ENCODE results near the gene IKZF3.
"Not testable (repeated sequence)": the region's sequence is repeated elsewhere in the genome, so short reads cannot be mapped to it uniquely, and the experiment has no call there.

IKZF3 gene

DNA sequence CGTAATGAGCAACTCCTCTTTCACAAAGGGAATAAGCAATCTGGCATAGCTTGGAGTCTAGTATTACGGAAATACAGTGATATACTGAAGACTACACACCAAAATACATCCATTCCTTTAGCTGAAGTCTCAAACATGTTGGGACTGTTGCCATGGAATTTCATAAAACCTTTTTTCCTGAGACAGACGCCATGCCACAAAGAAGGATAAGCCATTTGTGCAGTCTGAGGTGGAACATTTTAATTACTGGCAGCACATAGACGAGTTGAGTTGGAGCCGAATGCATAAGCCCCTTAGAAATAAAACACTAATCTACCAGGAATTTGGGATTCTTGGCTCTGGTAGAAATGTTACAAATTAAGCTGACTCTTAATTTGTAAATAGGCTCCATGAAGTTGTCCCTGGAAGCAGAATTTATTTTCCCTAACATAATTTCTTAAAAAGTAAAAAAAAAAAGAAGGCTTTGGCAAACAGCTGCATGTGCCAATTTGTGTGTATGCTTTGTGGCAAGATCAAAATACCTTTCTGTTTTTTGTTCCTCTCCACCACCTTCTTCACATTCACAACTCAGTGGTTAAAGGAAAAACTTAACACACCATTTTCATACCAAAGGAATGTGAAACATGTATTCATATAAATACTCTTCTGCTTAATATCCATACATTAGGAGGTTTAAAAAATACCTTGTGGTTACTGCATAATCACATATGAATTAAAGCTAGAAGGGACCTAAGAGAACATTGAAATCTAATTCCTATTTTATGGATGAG lies 100.9 kb downstream of the IKZF3 start:
- no peak for DNase-seq
- in situ Hi-C loops (cut with MboI; ENCODE audit: low pct_unique_long_range_greater_than_20kb, low sequenced_read_pairs), result no loop called here

DNA sequence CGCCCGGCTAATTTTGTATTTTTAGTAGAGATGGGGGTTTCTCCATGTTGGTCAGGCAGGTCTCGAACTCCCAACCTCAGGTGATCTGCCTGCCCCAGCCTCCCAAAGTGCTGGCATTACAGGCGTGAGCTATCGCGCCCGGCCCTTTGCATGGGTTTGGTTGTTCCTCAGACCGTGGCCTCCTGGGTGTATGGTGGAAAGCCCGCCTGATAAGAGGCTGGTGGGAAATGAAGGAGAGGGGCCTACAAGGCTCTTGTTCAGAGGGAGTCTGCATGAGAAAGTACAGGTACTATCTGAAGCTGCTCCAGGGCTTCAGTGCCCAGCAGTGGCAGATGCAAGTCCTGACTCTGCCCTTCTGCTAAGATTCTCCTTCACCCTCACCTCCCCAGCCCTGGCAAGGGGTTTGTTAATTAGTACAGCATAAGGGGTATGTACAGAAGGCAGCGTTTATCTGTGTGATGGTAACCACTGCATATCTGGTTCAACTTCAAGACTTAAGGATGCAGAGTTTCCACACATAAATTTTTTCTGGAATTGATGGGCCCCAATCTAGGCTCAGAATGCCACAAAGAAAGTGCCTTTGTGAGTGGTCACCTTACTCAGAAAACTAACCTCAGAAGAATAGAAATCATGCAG lies 102.1 kb downstream of the IKZF3 start:
- DNase-seq, result no peak
- in situ Hi-C loops (cut with MboI; ENCODE audit: low pct_unique_long_range_greater_than_20kb, low sequenced_read_pairs), result no loop called here

DNA sequence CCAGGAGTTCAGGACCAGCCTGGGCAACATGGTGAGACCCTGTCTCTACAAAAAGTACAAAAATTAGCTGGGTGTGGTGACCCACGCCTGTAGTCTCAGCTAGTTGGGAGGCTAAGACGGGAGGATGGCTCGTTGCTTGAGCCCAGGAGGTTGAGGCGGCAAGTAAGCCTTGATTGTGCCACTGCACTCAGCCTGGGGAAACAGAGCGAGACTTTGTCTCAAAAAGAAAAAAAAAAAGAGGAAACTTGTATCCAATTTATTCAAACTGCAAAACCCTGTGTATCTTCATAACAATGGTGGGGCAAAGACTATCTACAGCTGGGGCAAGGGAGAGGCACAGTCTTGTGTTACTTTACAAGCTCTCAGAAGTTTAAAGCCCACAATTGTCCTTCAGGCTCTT lies 104.9 kb downstream of the IKZF3 start:
- in situ Hi-C loops (cut with MboI; ENCODE audit: low pct_unique_long_range_greater_than_20kb, low sequenced_read_pairs), result no loop called here
- DNase-seq, result no peak

DNA sequence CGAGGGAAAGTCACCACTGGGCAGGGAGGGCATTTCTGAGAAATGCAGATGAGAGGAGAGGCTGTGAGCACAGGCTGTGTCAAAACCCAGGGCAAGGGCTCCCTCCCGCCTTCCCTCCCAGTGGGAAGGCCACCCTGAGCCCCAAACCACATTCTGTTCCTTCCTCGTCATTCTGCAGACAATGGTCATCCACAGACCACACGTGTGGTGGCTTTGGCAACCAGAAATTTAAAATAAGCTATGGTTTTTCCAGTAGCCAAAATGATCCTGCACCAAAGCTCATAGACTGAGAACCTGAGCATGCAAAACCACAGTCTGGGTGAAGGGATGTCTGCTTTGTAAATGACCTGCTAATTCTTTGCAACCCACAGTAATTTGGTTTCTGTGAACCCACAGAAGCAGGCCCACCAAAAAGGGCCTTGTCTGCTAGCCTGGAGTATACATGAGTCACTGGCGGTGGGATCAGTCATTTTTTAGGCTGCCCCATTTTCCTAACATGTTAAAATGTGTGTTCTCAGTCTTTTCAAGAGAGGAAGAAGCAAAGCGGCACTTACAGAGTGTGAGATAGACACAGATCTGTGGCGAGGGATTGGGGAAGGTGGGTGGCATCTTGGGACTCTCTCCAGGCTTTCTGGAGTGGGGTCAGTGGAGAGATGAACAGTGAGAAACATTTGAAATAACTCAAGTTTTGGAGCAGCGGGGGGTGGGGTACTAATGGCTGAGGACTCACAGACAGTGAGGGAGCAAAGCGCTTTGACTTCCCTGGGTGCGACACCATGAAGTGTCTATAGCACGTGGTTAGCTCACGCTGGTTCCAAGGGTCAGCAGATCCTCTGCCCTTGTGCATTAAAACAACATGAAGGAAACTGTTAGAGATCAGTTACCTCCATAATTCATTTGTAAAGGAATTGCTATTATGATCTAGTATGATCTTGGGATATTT lies 105.9 kb downstream of the IKZF3 start:
- peak; percentile 24 for DNase-seq
- in situ Hi-C loops (cut with MboI; ENCODE audit: low pct_unique_long_range_greater_than_20kb, low sequenced_read_pairs), result no loop called here

DNA sequence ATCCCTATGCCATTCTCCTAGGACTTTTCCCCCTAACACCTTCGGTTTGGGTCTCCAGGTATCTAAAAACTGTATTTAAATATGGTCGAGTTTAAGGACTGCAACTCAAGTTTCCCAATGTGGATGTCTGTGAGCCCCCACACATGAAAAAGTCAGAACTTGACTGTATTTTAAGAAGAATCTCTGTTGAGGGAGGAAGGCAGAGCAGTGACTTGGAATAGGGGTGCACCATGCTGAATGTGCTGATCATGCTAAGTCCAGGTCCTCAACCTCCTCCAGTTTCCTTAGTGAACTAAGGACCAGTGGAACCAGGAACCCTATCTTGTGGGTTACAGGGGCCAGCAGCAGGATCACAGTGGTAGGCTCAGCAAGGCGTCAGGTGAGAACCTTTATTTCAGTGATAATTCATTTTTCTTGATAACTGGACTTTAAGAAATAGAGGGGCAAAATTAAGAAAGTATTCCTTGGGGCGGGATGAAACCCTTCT lies 106.9 kb downstream of the IKZF3 start:
- no peak for DNase-seq
- in situ Hi-C loops (cut with MboI; ENCODE audit: low pct_unique_long_range_greater_than_20kb, low sequenced_read_pairs), result no loop called here

DNA sequence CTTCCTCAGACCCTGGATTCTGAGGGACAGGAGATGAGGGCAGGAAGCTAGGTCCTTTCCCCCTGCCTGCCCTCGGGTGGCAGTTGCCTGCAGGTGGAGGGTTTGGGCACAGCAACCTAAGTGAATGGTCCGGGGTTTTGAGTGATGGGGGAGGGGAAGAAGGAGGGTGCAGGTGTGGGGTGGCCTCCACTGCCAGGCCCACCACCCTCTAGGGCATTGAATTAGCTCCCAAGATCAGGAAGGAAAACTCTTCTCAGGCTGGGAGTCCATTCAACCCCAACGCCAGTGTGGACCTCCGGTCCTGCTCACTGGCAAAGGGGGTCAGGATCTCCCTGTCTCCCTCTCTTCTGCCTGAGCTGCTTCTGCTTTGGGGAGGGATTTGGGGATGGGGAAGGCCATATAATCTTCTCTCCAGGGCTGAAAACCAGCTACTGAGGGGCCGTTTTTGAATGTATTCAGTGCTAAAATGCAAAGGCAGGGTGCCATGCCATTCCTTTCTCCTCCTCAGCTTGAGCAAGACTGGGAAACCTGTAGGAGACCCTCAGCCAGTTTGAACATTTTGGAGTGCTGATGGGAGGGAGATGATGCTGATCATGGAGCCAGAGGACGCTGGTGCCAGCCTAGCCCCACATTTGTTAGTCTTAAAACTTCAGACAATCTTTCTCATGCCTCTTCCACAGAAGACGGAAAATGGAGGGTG lies 107.6 kb downstream of the IKZF3 start:
- in situ Hi-C loops (cut with MboI; ENCODE audit: low pct_unique_long_range_greater_than_20kb, low sequenced_read_pairs), result no loop called here
- DNase-seq, result no peak

DNA sequence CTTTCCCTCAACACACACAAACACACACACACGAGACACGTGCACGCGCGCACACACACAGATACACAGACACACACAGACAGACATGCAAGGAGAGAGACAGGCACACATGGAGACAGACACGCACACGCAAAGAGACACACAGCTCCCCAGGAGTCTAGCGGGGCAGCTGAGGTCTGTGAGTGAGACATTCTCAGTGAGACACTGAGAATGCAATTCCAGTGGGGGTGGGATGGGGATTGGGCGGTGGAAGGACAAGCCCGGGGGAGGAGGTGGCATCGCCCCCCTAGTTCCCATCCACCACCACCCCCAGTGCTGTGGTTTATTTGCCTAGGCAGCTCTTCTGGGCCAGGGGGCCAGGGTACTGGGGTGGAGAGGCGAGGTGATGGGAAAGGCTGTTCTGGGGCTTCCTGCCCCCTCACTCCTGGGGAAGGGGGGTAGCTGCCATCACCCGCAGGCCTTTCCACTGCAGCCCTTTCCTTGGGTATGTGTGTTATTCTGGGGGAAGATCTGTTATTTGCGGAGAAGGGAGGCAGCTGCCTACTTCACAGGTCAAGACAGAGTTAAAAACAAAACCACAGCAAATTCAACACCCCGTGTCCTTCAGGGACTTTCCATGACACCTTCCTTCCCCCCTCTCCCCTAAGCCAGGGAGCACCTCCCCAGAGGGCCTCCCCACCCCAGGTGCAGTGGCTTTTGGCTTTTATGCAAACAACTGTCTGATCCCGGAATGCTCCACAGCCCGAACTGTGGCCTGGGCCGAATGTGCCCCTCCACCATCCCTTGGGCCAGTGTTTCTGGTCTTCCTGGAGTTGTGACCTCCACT lies 108.3 kb downstream of the IKZF3 start:
- in situ Hi-C loops (cut with MboI; ENCODE audit: low pct_unique_long_range_greater_than_20kb, low sequenced_read_pairs), result no loop called here
- peak; percentile 30 for DNase-seq

DNA sequence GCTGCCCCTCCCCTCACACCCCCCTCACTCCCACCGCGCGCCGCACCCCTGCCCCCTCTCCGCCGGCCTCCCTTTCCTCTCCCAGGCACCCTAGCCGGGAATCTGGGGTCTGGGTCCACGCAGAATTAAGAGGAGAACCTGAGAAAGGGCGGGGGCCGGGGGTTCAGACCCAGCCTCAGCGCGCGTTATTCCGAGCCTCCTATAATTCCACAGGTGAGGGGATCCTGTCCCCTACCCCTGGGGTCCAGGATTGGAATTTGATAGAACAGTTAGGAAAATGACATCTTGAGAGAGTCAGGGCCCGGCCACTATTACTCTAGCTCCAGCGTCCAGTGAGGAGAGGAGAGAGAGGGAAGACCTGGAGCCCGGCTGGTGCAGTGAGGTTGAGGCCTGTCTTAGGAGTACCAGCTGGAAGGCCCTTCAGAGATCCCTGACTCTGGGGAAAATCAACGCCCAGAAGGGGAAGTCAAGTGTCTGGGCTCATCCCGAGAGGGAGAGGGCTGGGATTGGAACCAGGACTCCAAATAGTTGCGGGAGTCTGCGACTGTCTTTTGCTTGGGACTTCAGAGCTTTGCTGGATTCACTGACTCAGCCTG lies 109.1 kb downstream of the IKZF3 start:
- in situ Hi-C loops (cut with MboI; ENCODE audit: low pct_unique_long_range_greater_than_20kb, low sequenced_read_pairs), result no loop called here
- DNase-seq, result peak; percentile 19

DNA sequence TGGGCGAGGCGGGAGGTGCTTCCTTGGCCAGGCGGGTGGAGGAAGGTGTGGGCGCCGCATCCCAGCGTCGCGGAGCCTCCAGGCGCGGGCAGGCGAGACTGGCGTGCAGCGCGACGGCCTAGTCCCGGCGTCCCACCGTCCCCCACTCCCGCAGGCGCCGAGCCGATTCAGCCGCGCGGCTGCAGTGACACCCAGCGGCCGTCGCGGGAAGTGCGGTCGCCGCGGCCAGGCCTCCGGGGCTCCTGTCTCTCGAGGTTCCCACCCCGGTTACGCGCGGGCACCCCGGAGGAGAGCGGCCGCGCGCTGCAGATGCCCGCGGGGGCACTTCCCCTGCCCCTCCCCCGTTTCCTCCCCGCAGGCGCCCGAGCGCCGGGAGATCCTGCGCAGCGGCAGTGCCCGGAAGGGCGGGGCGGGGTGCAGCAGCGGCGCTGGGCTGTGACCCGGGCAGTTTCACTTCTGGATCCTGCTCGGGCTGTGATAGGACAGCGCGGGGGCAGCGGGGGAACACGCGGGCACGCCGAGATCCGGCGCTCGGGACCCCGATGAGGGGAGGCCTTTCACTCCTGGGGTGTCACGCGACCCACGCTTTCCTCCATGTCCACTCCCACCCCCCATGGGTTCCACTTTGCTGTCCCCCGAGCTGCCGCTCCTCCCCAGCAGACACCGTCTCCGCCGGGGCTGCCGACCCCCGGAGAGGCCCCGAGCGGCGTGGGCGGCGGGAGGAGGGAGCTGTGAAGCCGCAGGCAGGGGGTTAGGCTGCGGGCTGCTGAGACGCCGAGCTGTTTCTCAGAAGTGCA lies 109.8 kb downstream of the IKZF3 start:
- peak; percentile 92 for DNase-seq
- in situ Hi-C loops (cut with MboI; ENCODE audit: low pct_unique_long_range_greater_than_20kb, low sequenced_read_pairs), result no loop called here

DNA sequence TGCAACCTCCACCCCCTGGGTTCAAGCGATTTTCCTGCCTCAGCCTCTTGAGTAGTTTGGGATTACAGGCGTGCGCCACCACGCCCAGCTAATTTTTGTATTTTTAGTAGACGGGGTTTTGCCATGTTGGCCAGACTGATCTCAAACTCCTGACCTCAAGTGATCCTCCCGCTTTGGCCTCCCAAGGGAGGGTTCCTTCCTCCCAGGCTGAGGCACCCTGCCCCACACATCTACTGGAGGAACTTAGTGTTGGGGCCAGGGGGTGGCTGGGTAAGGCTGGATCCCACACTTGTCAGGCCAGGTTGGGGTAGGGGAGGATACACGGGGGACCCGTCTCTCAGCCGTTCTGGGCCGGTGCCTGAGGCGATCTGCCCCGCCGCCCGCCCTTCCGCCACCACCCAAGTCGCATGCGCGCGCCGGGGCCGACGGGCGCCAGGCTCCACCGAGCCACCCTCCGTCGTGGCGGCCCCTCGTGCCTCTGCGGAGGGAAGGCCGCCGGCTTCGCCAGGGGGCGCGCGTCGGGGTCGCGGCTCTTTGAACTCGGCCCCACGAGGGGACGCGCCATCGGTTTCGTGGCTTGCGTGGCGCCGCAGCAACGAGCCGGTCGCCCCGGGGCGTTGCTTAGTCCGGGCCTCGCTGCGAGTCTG lies 110.5 kb downstream of the IKZF3 start:
- no peak for DNase-seq
- in situ Hi-C loops (cut with MboI; ENCODE audit: low pct_unique_long_range_greater_than_20kb, low sequenced_read_pairs), result no loop called here

DNA sequence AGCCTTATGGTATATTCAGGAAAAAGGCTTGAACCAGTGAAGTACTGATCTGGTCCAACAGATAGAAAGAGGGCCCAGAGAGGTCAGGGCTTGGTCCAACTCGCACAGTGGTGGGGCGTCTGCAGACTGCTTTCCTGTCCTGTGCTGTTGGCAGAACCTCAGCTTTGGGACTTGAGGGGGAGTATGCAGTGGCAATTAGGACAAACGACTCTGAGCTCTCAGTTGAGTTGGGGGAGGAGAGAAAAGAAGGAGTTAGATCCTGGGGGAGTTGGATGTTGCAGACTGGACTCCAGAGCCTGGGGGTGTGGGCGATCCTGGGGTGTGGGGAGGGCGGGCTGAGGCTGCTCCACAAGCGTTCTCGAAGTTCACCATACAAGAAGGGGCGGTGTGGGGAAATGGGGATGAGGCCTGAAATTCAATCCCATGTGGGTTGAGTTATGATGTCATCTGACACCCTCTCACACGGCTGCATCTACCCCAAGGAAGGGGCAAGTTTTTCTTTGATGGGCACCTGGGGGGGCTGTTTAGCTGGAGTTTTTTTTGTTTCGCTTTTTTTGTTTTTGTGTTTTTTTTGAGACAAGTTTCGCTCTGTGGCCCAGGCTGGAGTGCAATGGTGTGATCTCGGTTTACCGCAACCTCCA lies 111.8 kb downstream of the IKZF3 start:
- no peak for DNase-seq
- in situ Hi-C loops (cut with MboI; ENCODE audit: low pct_unique_long_range_greater_than_20kb, low sequenced_read_pairs), result no loop called here

DNA sequence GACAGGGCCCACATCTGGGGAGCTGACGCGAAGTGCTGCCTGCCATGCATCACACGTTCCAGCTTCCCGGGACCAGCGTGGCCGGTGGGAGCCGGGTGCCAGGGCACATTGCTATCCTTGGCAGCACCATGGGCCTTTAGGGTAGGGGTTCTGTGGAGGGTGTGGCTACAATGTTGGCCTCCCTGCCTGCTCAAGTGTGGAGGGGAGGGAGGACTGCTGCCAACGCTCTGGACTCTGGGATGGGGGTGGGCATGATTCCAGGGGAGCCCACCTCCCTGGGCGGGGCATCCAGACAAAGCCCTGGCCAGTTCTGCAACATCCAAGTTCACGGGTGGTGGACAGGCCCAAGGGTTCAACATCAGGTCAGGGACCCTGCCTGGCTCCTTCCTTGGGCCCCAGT lies 112.5 kb downstream of the IKZF3 start:
- in situ Hi-C loops (cut with MboI; ENCODE audit: low pct_unique_long_range_greater_than_20kb, low sequenced_read_pairs), result no loop called here
- DNase-seq, result no peak

DNA sequence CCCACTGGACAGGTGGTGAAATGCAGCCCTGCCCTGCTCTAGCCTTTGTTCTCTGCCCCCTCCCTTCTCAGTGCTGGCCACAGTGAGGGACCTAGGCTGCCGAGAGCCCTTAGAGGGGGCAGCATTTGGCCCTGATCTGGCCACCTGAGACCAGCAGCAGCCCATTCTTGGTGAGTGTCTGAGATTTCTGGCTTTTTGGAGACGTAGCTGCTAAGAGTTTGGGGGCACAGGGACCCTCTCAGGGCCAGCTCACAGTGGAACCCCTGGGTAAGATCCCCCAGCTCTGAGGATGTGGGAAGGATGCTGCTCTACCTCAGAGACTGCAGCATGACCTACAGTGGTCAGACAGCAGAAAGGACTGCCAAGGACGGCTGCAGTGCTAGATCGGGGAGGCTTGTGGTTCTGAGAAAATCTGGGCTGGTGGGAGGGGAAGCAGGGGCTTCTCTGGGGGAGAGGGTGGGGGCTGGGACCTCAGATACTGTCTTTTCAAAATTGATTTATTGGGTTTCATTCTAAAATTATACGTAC lies 113.0 kb downstream of the IKZF3 start:
- no peak for DNase-seq
- in situ Hi-C loops (cut with MboI; ENCODE audit: low pct_unique_long_range_greater_than_20kb, low sequenced_read_pairs), result no loop called here

DNA sequence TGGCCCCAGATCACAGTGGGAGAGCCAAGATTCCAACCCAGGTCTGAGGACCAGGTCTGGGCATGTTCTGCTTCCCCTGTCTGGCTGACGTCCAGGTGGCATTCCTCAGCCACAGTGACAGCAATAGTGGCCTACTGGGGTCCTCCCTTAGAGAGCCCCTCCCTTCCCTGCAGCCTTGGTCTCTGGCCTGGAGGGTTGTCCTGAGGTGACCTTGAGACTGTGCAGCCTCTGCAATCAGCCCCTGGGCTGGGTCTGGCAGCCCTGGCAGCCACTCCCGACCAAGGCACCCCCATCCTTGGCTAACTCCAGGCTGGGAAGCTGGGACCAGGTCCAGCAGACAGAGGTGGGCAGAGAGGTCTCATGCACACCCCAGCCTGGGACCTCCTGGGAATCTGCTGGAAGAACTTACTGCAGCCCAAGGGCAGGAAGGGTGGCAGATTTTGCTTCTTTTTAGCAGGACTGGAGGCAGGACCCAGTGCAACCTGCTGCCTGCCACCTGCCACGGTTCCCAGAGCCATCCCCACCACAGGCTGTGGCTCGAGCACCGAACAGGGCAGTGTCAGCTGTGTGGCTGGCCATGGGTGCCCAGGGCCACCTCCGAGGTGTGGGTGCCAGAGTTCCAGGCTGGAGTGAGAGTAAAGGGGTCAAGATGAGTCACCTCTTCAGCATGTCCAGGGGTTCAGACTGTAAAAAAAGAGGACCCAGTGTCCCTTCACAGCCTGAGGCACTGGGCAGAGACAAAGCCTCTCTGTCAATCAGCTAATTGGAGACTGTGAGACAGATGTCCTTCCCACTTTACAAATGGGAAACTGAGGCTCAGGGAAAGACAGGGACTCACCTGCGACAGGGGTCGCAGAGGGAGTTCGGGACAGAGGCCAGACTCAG lies 113.7 kb downstream of the IKZF3 start:
- DNase-seq, result peak; percentile 21
- in situ Hi-C loops (cut with MboI; ENCODE audit: low pct_unique_long_range_greater_than_20kb, low sequenced_read_pairs), result no loop called here

DNA sequence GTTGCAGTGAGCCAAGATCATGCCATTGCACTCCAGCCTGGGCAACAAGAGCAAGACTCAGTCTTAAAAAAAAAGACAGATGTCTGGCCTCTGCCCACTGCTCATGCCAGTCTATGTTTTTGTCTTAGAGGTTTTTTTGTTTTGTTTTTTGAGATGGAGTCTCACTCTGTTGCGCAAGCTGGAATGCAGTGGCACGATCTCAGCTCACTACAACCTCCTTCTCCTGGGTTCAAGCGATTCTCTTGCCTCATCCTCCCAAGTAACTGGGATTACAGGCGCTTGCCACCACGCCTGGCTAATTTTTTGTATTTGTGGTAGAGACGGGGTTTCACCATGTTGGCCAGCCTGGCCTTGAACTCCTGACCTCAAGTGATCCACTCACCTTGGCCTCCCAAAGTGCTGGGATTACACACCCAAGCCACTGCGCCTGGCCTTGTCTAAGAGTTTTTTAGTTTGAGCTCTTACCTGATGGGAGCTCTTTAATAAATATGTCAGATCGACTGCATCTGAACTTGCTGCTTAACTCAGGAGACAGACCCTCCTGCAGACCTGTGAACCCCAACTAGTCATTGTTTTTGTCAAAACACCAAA lies 115.6 kb downstream of the IKZF3 start:
- in situ Hi-C loops (cut with MboI; ENCODE audit: low pct_unique_long_range_greater_than_20kb, low sequenced_read_pairs); DNase-seq: not testable (repeated sequence)
